ENCODE results near the gene CHST11.

GRCh38 chr12:104809706-104810385 lies 353.1 kb downstream of the CHST11 start:
- no peak for TF ChIP-seq CTCF (IDR thresholded peaks at IDR 0.05)
- no peak for TF ChIP-seq POLR2A (IDR thresholded peaks at IDR 0.05)
- TF ChIP-seq POLR2AphosphoS5 (IDR thresholded peaks at IDR 0.05) = no peak

Measured in sigmoid colon (tissue), 4 donors.